HG02885 (cell line): ENCODE measurements around the gene FOXP1.

Experiments
- ATAC-seq: cut with Tn5 transposase; IDR thresholded peaks from one replicate; pipeline ENCODE4 v1.9.1; 2021; ENCODE audit warnings: mild to moderate bottlenecking; ENCODE audit not compliant: unreplicated experiment, poor library complexity

The FOXP1 gene

GRCh38 chr3:71172951-71173350 is 410.6 kb downstream of the FOXP1 start:
- ATAC-seq, result no peak

GRCh38 chr3:71172189-71172588 is 411.3 kb downstream of the FOXP1 start:
- no peak for ATAC-seq

GRCh38 chr3:71171247-71171646 is 412.3 kb downstream of the FOXP1 start:
- no peak for ATAC-seq

- no peak for ATAC-seq
Measured at GRCh38 chr3:71168880-71169411, 414.6 kb downstream of the FOXP1 start.

- no peak for ATAC-seq
Measured at GRCh38 chr3:71168121-71168721, 415.3 kb downstream of the FOXP1 start.

GRCh38 chr3:71166339-71167240 is 416.9 kb downstream of the FOXP1 start:
- no peak for ATAC-seq

- no peak for ATAC-seq
Measured at GRCh38 chr3:71164881-71165280, 418.6 kb downstream of the FOXP1 start.

GRCh38 chr3:71163198-71163918 is 420.2 kb downstream of the FOXP1 start:
- ATAC-seq, result no peak

- ATAC-seq, result no peak
Measured at GRCh38 chr3:71162221-71162620, 421.3 kb downstream of the FOXP1 start.

- ATAC-seq, result no peak
Measured at GRCh38 chr3:71160785-71161546, 422.6 kb downstream of the FOXP1 start.

- no peak for ATAC-seq
Measured at GRCh38 chr3:71156062-71156665, 427.4 kb downstream of the FOXP1 start.

GRCh38 chr3:71154846-71155245 is 428.7 kb downstream of the FOXP1 start:
- no peak for ATAC-seq

- no peak for ATAC-seq
Measured at GRCh38 chr3:71153713-71154112, 429.8 kb downstream of the FOXP1 start.

- ATAC-seq, result no peak
Measured at GRCh38 chr3:71152892-71153265, 430.6 kb downstream of the FOXP1 start.

GRCh38 chr3:71152039-71152891 is 431.3 kb downstream of the FOXP1 start:
- no peak for ATAC-seq

GRCh38 chr3:71149959-71150954 is 433.3 kb downstream of the FOXP1 start:
- peak; percentile 77 for ATAC-seq

GRCh38 chr3:71148455-71149060 is 435.0 kb downstream of the FOXP1 start:
- no peak for ATAC-seq
